ENCODE measurements around the gene CLEC1A. TPM values are rescaled to one million over a fixed set of nuclear protein-coding genes. Genes with fewer than 3 reads are reported as not detected.

Gene CLEC1A
- total RNA-seq, 1 donor from 2014 or later, result not detected

DNA sequence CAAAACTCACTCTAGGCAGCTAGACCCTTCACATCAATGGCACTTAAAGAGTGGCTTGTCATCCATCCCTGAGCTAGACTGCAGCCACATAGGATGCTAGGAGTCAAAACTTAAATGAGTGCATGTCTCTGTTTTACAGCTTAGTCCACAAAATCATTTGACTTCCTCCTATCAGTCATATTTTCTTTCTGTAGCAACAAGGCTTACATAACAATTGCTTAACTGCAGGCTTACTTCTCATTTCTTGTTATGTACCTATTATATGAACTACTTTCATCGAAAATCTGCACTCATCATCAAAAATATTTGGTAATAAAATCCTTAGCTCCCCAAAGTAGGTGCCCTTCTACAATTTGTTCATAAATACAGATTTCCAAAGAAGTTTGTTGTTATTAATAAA, 30.1 kb downstream of the CLEC1A start:
- no peaks in the 10 kb centered on the region for H3K36me3 Mint-ChIP-seq (ENCODE audit: low read depth)
- H3K9me3 Mint-ChIP-seq, result peaks cover 4% of the 10 kb centered on the region
- peak overlapping the region; percentile 89 for H3K27ac Mint-ChIP-seq (ENCODE audit: unreplicated experiment)
- TF ChIP-seq, protein P1, sequence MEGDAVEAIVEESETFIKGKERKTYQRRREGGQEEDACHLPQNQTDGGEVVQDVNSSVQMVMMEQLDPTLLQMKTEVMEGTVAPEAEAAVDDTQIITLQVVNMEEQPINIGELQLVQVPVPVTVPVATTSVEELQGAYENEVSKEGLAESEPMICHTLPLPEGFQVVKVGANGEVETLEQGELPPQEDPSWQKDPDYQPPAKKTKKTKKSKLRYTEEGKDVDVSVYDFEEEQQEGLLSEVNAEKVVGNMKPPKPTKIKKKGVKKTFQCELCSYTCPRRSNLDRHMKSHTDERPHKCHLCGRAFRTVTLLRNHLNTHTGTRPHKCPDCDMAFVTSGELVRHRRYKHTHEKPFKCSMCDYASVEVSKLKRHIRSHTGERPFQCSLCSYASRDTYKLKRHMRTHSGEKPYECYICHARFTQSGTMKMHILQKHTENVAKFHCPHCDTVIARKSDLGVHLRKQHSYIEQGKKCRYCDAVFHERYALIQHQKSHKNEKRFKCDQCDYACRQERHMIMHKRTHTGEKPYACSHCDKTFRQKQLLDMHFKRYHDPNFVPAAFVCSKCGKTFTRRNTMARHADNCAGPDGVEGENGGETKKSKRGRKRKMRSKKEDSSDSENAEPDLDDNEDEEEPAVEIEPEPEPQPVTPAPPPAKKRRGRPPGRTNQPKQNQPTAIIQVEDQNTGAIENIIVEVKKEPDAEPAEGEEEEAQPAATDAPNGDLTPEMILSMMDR (conservative IDR thresholded peaks at IDR 0.05), result no peak
- no peaks in the 10 kb centered on the region for H3K27me3 Mint-ChIP-seq (ENCODE audit: low read depth)
- peaks cover 42% of the 10 kb centered on the region for H3K4me1 Mint-ChIP-seq
- no peak overlapping the region for H3K4me3 Mint-ChIP-seq
- no peak for DNase-seq (ENCODE audit: low read depth, low spot score)

DNA sequence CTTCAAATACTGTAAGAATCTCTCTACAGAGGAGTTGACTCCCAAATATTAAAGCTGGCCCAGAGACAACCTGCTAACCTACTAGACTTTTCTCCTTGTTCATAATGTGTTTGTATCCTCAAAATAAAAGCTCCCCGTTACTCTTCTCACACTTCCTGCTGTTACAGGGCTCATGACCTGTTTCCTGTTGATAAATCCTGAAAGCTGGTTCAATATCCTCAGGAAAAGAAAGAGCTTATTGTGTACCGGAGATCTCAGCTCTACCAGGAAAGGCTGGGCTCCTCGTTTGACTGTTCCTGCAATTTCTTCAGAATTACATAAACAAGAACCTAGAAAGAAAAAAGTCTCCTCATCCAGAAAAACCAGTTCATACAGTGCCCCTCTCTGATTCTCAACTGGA, 30.8 kb downstream of the CLEC1A start:
- DNase-seq (ENCODE audit: low read depth, low spot score), result no peak
- peak overlapping the region; percentile 16 for H3K4me3 Mint-ChIP-seq
- H3K9me3 Mint-ChIP-seq, result peaks cover 4% of the 10 kb centered on the region
- TF ChIP-seq, protein P1 (conservative IDR thresholded peaks at IDR 0.05), result no peak
- peak overlapping the region; percentile 89 for H3K27ac Mint-ChIP-seq (ENCODE audit: unreplicated experiment)
- H3K36me3 Mint-ChIP-seq (ENCODE audit: low read depth), result no peaks in the 10 kb centered on the region
- peaks cover 42% of the 10 kb centered on the region for H3K4me1 Mint-ChIP-seq
- no peaks in the 10 kb centered on the region for H3K27me3 Mint-ChIP-seq (ENCODE audit: low read depth)

DNA sequence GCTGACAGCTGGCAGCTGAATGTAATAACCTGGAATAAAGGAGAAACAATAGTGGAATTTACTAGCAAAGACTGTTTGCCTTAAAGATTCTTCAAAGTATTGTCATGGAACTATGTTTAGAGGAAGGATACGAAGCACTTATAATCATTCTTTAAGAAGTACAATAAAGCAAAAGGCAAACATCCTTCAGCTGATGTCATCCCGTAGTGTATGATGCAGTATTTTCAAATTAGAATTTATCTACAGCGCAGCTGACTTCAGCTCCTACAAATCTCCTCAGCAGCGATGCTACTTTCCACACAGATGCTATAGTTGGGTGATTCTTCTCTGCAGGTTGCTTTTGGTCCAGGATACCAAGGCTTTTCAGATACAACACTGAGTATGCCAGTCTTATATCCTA, 31.5 kb downstream of the CLEC1A start:
- Mint-ChIP-seq H3K36me3 (ENCODE audit: low read depth) (no peaks in the 10 kb centered on the region), H3K27ac (ENCODE audit: unreplicated experiment) (peak overlapping the region; percentile 29), H3K27me3 (ENCODE audit: low read depth) (no peaks in the 10 kb centered on the region), H3K9me3 (peaks cover 4% of the 10 kb centered on the region), H3K4me1 (peaks cover 42% of the 10 kb centered on the region), H3K4me3 (no peak overlapping the region)
- TF ChIP-seq, protein P1 (conservative IDR thresholded peaks at IDR 0.05), result no peak
- DNase-seq (ENCODE audit: low read depth, low spot score), result no peak

DNA sequence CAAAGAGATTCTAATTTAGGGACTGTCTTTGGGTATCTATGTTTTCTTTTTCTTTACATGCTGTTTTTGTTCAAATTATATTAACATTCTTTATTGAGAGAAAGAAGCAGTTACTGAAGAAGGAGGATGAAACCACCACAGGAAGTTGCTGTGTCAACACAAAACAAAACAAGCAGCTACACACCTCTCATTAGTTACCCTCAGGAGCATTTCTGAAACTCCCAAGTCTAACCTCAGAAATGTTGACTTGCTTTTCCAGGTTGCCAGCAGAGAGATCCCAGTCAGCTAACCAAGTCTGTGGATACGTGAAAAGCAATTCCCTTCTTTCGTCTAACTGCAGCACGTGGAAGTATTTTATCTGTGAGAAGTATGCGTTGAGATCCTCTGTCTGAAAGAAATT, 33.5 kb downstream of the CLEC1A start:
- Mint-ChIP-seq H3K4me1 (peaks cover 42% of the 10 kb centered on the region), H3K27ac (ENCODE audit: unreplicated experiment) (no peak overlapping the region), H3K4me3 (no peak overlapping the region), H3K9me3 (no peaks in the 10 kb centered on the region), H3K36me3 (ENCODE audit: low read depth) (no peaks in the 10 kb centered on the region), H3K27me3 (ENCODE audit: low read depth) (no peaks in the 10 kb centered on the region)
- no peak for DNase-seq (ENCODE audit: low read depth, low spot score)
- TF ChIP-seq, protein P1 (conservative IDR thresholded peaks at IDR 0.05), result no peak

DNA sequence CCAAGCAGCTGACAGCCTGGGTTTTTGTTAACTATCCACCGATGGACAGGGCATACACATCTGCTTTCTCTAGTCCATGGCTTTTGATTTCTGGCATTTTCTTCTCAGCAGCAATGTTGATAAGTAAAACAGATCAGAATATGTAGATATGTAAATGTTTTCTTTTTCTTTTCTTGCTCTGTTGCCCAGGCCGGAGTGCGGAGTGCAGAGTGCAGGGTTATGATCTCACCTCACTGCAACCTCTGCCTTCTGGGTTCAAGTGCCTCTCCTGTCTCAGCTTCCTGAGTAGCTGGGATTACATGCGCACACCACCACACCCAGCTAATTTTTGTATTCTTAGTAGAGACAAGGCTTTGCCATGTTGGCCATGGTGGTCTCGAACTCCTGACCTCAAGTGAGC, 40.4 kb downstream of the CLEC1A start:
- H3K36me3 Mint-ChIP-seq (ENCODE audit: low read depth), result no peaks in the 10 kb centered on the region
- TF ChIP-seq, protein P1 (conservative IDR thresholded peaks at IDR 0.05), result no peak
- DNase-seq (ENCODE audit: low read depth, low spot score), result no peak
- H3K4me1 Mint-ChIP-seq, result no peaks in the 10 kb centered on the region
- H3K9me3 Mint-ChIP-seq, result no peaks in the 10 kb centered on the region
- peak overlapping the region; percentile 19 for H3K27ac Mint-ChIP-seq (ENCODE audit: unreplicated experiment)
- no peak overlapping the region for H3K4me3 Mint-ChIP-seq
- H3K27me3 Mint-ChIP-seq (ENCODE audit: low read depth), result no peaks in the 10 kb centered on the region
